Progenitor cell of endocrine pancreas (in vitro differentiated cells): ENCODE results near the gene TCF19. TPM values are rescaled to one million over a fixed set of nuclear protein-coding genes. Genes with fewer than 3 reads are reported as not detected.
"Not testable (repeated sequence)": the region's sequence is repeated elsewhere in the genome, so short reads cannot be mapped to it uniquely, and the experiment has no call there.

Experiments used
- DNase-seq: peaks from one replicate; pipeline ENCODE4 v3.0.0; 2021; ENCODE audit warnings: low spot score; ENCODE audit not compliant: unreplicated experiment
- H3K27ac Mint-ChIP-seq: 2 replicates; pipeline ENCODE4 v1.8.0; 2021; ENCODE audit warnings: mild to moderate bottlenecking, moderate library complexity, mixed read lengths
- H3K27me3 Mint-ChIP-seq: 2 replicates; pipeline ENCODE4 v1.8.0; 2021; ENCODE audit warnings: mixed read lengths
- H3K36me3 Mint-ChIP-seq: 2 replicates; pipeline ENCODE4 v1.8.0; 2022; ENCODE audit warnings: mixed read lengths; ENCODE audit not compliant: insufficient read depth
- H3K4me1 Mint-ChIP-seq: 2 replicates; pipeline ENCODE4 v1.8.0; 2021; ENCODE audit warnings: low read depth, mixed read lengths
- H3K4me3 Mint-ChIP-seq: 2 replicates; pipeline ENCODE4 v1.8.0; 2021; ENCODE audit warnings: low read depth, mild to moderate bottlenecking, moderate library complexity, mixed read lengths
- H3K9me3 Mint-ChIP-seq: 2 replicates; pipeline ENCODE4 v1.8.0; 2021; ENCODE audit warnings: low read depth, mixed read lengths
- CTCF ChIP-seq: fragments of 200-600 bp; sonication (generic); IDR thresholded peaks from one replicate; pipeline ENCODE4 v1.5.0; 2021; ENCODE audit warnings: antibody characterized with exemption, mild to moderate bottlenecking; ENCODE audit not compliant: unreplicated experiment
- total RNA-seq: library from RNA; stranded (reverse); gene quantifications from 2 replicates; pipeline ENCODE4 v1.2.1, GENCODE V29; 2021

The TCF19 gene
- total RNA-seq, 1 donor from 2014 or later: 9.6 TPM

GRCh38 chr6:31197559-31198305 lies 39.3 kb downstream of the TCF19 start:
- peak overlapping the region; percentile 87 for H3K4me3 Mint-ChIP-seq
- H3K27me3 Mint-ChIP-seq: no peaks in the 10 kb centered on the region
- H3K27ac Mint-ChIP-seq: peak overlapping the region; percentile 95
- TF ChIP-seq CTCF: no peak
- peaks cover 2% of the 10 kb centered on the region for H3K36me3 Mint-ChIP-seq
- peaks cover 3% of the 10 kb centered on the region for H3K4me1 Mint-ChIP-seq
- peak; percentile 48 for DNase-seq
- H3K9me3 Mint-ChIP-seq: peaks cover 3% of the 10 kb centered on the region

- H3K27me3 Mint-ChIP-seq, H3K36me3 Mint-ChIP-seq, DNase-seq, H3K9me3 Mint-ChIP-seq, H3K4me3 Mint-ChIP-seq, H3K27ac Mint-ChIP-seq, H3K4me1 Mint-ChIP-seq: not testable (repeated sequence)
Observed at GRCh38 chr6:31199105-31199452, 40.7 kb downstream of the TCF19 start.

GRCh38 chr6:31202259-31203166 lies 44.1 kb downstream of the TCF19 start:
- peak overlapping the region; percentile 45 for H3K27ac Mint-ChIP-seq

GRCh38 chr6:31203345-31203979 lies 45.1 kb downstream of the TCF19 start:
- Mint-ChIP-seq H3K4me3 (no peak overlapping the region), H3K27ac (peak overlapping the region; percentile 82)

More at GRCh38 chr6:31202259-31203166, 44.1 kb downstream of the TCF19 start:
- Mint-ChIP-seq H3K4me3 (no peak overlapping the region), H3K9me3 (no peaks in the 10 kb centered on the region), H3K36me3 (no peaks in the 10 kb centered on the region), H3K27me3 (no peaks in the 10 kb centered on the region), H3K4me1 (peaks cover 9% of the 10 kb centered on the region)
- DNase-seq: no peak
- TF ChIP-seq CTCF: no peak

GRCh38 chr6:31204751-31205145 lies 46.4 kb downstream of the TCF19 start:
- DNase-seq: no peak
- no peaks in the 10 kb centered on the region for H3K9me3 Mint-ChIP-seq

More at GRCh38 chr6:31203345-31203979, 45.1 kb downstream of the TCF19 start:
- Mint-ChIP-seq H3K4me1 (peaks cover 9% of the 10 kb centered on the region), H3K27me3 (peaks cover 3% of the 10 kb centered on the region), H3K36me3 (no peaks in the 10 kb centered on the region), H3K9me3 (no peaks in the 10 kb centered on the region)
- no peak for TF ChIP-seq CTCF
- DNase-seq: no peak

More at GRCh38 chr6:31204751-31205145, 46.4 kb downstream of the TCF19 start:
- Mint-ChIP-seq H3K36me3 (no peaks in the 10 kb centered on the region), H3K4me1 (peaks cover 14% of the 10 kb centered on the region), H3K4me3 (no peak overlapping the region), H3K27me3 (peaks cover 3% of the 10 kb centered on the region), H3K27ac (no peak overlapping the region)
- TF ChIP-seq CTCF: no peak
